GM18526 (cell line): ENCODE data around the gene ATCAY.

Source experiments
- POLR2A ChIP-seq: IDR thresholded peaks from 3 replicates; pipeline ENCODE4 v1.6.1; 2011; ENCODE audit not compliant: insufficient read length; ENCODE audit errors: extremely low read depth

Gene ATCAY

GRCh38 chr19:3880471-3881271, at the start of gene ATCAY:
ATCAY (plus strand) TSS chr19:3880685; CDS start chr19:3885768, 5,083 bp downstream.
- no peak for TF ChIP-seq POLR2A

- no peak for TF ChIP-seq POLR2A
Observed at GRCh38 chr19:3831601-3832000, 48.9 kb upstream of the ATCAY start.

GRCh38 chr19:3832001-3832400, 48.5 kb upstream of the ATCAY start:
- no peak for TF ChIP-seq POLR2A

GRCh38 chr19:3833578-3834348, 46.7 kb upstream of the ATCAY start:
- TF ChIP-seq POLR2A: no peak

GRCh38 chr19:3834349-3835054, 46.0 kb upstream of the ATCAY start:
- no peak for TF ChIP-seq POLR2A

- no peak for TF ChIP-seq POLR2A
Observed at GRCh38 chr19:3835055-3835435, 45.4 kb upstream of the ATCAY start.

- TF ChIP-seq POLR2A: no peak
Observed at GRCh38 chr19:3836887-3837286, 43.6 kb upstream of the ATCAY start.

GRCh38 chr19:3837332-3837731, 43.2 kb upstream of the ATCAY start:
- no peak for TF ChIP-seq POLR2A

GRCh38 chr19:3837922-3838321, 42.6 kb upstream of the ATCAY start:
- no peak for TF ChIP-seq POLR2A

- TF ChIP-seq POLR2A: no peak
Observed at GRCh38 chr19:3838661-3839060, 41.8 kb upstream of the ATCAY start.

- no peak for TF ChIP-seq POLR2A
Observed at GRCh38 chr19:3839941-3840340, 40.5 kb upstream of the ATCAY start.

GRCh38 chr19:3840804-3841203, 39.7 kb upstream of the ATCAY start:
- TF ChIP-seq POLR2A: no peak

- TF ChIP-seq POLR2A: no peak
Observed at GRCh38 chr19:3842948-3843347, 37.5 kb upstream of the ATCAY start.

- TF ChIP-seq POLR2A: no peak
Observed at GRCh38 chr19:3844596-3844995, 35.9 kb upstream of the ATCAY start.

GRCh38 chr19:3849092-3849491, 31.4 kb upstream of the ATCAY start:
- no peak for TF ChIP-seq POLR2A

- TF ChIP-seq POLR2A: no peak
Observed at GRCh38 chr19:3849787-3850186, 30.7 kb upstream of the ATCAY start.
